ENCODE measurements around the gene TMEM204. TPM values are rescaled to one million over a fixed set of nuclear protein-coding genes. Genes with fewer than 3 reads are reported as not detected.

TMEM204 gene
- polyA plus RNA-seq, 1 experiment: 6.2 TPM

- TF ChIP-seq, protein P1, sequence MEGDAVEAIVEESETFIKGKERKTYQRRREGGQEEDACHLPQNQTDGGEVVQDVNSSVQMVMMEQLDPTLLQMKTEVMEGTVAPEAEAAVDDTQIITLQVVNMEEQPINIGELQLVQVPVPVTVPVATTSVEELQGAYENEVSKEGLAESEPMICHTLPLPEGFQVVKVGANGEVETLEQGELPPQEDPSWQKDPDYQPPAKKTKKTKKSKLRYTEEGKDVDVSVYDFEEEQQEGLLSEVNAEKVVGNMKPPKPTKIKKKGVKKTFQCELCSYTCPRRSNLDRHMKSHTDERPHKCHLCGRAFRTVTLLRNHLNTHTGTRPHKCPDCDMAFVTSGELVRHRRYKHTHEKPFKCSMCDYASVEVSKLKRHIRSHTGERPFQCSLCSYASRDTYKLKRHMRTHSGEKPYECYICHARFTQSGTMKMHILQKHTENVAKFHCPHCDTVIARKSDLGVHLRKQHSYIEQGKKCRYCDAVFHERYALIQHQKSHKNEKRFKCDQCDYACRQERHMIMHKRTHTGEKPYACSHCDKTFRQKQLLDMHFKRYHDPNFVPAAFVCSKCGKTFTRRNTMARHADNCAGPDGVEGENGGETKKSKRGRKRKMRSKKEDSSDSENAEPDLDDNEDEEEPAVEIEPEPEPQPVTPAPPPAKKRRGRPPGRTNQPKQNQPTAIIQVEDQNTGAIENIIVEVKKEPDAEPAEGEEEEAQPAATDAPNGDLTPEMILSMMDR (IDR thresholded peaks at IDR 0.05; ENCODE audit: low read depth, low read length): no peak
- no peak overlapping the region for H3K27ac ChIP-seq (ENCODE audit: low read depth, low read length)
- H3K9me3 ChIP-seq (ENCODE audit: control insufficient read depth, insufficient read depth, low read length): peaks cover 7% of the 10 kb centered on the region; the same call in 1 of the 2 replicates
- ChIA-PET CTCF (no interaction called here), POLR2A (no interaction called here)
- H3K27me3 ChIP-seq (ENCODE audit: control insufficient read depth, insufficient read depth, low read length): peaks cover 4% of the 10 kb centered on the region
- DNase-seq (ENCODE audit: low read depth, low spot score): no peak
- no peak overlapping the region for H3K4me3 ChIP-seq (ENCODE audit: low read depth, low read length)
Measured at GRCh38 chr16:1488054-1488601, 45.3 kb upstream of the TMEM204 start.

- peaks cover 2% of the 10 kb centered on the region for H3K27me3 ChIP-seq (ENCODE audit: control insufficient read depth, insufficient read depth, low read length)
- ChIA-PET CTCF (no interaction called here), POLR2A (no interaction called here)
- H3K4me3 ChIP-seq (ENCODE audit: low read depth, low read length): no peak within 1 kb of the TSS
- TF ChIP-seq, protein P1 (IDR thresholded peaks at IDR 0.05; ENCODE audit: low read depth, low read length): no peak
- no peak for DNase-seq (ENCODE audit: low read depth, low spot score)
- peaks cover 7% of the 10 kb centered on the region; the same call in 1 of the 2 replicates for H3K9me3 ChIP-seq (ENCODE audit: control insufficient read depth, insufficient read depth, low read length)
- H3K27ac ChIP-seq (ENCODE audit: low read depth, low read length): no peak within 1 kb of the TSS
Measured at GRCh38 chr16:1488619-1489018, 44.8 kb upstream of the TMEM204 start, which contains the start of gene PTX4. TSS of gene PTX4 (minus strand) at chr16:1488944. CDS start at chr16:1488909, 35 bp downstream.

GRCh38 chr16:1489077-1489476, 44.4 kb upstream of the TMEM204 start:
- CTCF ChIA-PET: no interaction called here
- no peak overlapping the region for H3K27ac ChIP-seq (ENCODE audit: low read depth, low read length)
- H3K4me3 ChIP-seq (ENCODE audit: low read depth, low read length): no peak overlapping the region
- H3K27me3 ChIP-seq (ENCODE audit: control insufficient read depth, insufficient read depth, low read length): peaks cover 2% of the 10 kb centered on the region
- peaks cover 7% of the 10 kb centered on the region; the same call in 1 of the 2 replicates for H3K9me3 ChIP-seq (ENCODE audit: control insufficient read depth, insufficient read depth, low read length)
- DNase-seq (ENCODE audit: low read depth, low spot score): no peak
- TF ChIP-seq, protein P1 (IDR thresholded peaks at IDR 0.05; ENCODE audit: low read depth, low read length): no peak
- POLR2A ChIA-PET: no interaction called here

- POLR2A ChIA-PET: no interaction called here
- CTCF ChIA-PET: no interaction called here
- H3K9me3 ChIP-seq (ENCODE audit: control insufficient read depth, insufficient read depth, low read length): no peaks in the 10 kb centered on the region; the same call in 1 of the 2 replicates
- no peak overlapping the region for H3K4me3 ChIP-seq (ENCODE audit: low read depth, low read length)
- no peak for DNase-seq (ENCODE audit: low read depth, low spot score)
- TF ChIP-seq, protein P1 (IDR thresholded peaks at IDR 0.05; ENCODE audit: low read depth, low read length): no peak
- H3K27me3 ChIP-seq (ENCODE audit: control insufficient read depth, insufficient read depth, low read length): peaks cover 2% of the 10 kb centered on the region
- H3K27ac ChIP-seq (ENCODE audit: low read depth, low read length): no peak overlapping the region
Measured at GRCh38 chr16:1491327-1491726, 42.1 kb upstream of the TMEM204 start.

DNA sequence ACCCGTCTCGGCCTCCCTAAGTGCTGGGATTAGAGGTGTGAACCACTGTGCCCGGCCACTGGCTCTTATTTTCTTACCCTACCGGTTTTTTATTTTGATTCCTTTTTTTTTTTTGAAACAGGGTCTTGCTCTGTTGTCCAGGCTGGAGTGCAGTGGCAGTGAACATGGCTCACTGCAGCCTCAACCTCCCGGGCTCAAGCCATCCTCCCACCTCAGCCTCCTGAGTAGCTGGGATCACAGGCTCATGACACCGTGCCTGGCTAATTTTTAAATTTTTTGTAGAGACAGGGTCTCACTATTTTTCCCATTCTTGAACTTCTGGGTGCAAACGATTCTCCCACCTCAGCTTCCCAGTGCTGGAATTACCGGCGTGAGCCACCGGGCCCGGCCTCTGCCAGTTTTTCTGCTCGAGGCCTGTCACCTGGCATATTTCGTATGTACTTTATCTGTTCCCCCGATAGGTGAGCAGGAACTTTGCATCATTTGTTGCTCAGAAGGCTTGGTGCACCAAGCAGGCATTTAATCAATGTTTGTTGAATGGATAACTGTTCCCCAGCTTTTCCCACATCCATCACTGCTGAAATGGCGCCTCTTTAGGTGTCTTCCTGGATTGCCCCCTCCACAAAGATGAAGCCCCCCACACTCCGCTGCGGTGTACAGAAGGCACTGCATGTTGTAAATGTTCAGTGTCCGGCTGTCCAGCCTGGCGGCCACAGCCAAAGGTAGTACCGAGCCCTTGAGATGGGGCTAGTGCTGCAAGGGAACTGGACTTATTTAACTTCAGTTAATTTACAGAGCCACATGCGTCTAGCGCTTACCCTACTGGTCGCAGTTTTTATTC, 41.2 kb upstream of the TMEM204 start:
- Histone ChIP-seq H3K27ac (ENCODE audit: low read depth, low read length) (peak overlapping the region; percentile 31), H3K9me3 (ENCODE audit: control insufficient read depth, insufficient read depth, low read length) (no peaks in the 10 kb centered on the region; the same call in 1 of the 2 replicates), H3K4me3 (ENCODE audit: low read depth, low read length) (no peak overlapping the region), H3K27me3 (ENCODE audit: control insufficient read depth, insufficient read depth, low read length) (no peaks in the 10 kb centered on the region)
- POLR2A ChIA-PET: no interaction called here
- CTCF ChIA-PET: interaction anchor here (0.7 kb wide), 1 partner anchor 816 kb away, joined by 3 read pairs; no protein-coding TSS in a partner anchor
- no peak for DNase-seq (ENCODE audit: low read depth, low spot score)
- TF ChIP-seq, protein P1 (IDR thresholded peaks at IDR 0.05; ENCODE audit: low read depth, low read length): no peak

All from AG04450 (cell line).